Mesenchymal stem cell (in vitro differentiated cells and primary cell): ENCODE data around the gene ADAMTS19.

Experiments used
- DNase-seq: peaks from one replicate; pipeline ENCODE4 v3.0.0-alpha.2; 2013
- H2AFZ ChIP-seq: one replicate; pipeline ENCODE4 v1.6.1; 2013; ENCODE audit warnings: low read depth, mild to moderate bottlenecking, control low read depth, inconsistent platforms, low read length, moderate library complexity
- H2AK5ac ChIP-seq: 2 replicates; pipeline ENCODE4 v1.6.1; 2013; ENCODE audit warnings: low read length, moderate library complexity, mild to moderate bottlenecking, inconsistent platforms; ENCODE audit not compliant: severe bottlenecking
- H2BK120ac ChIP-seq: one replicate; pipeline ENCODE4 v1.6.1; 2013; ENCODE audit warnings: low read depth, mild to moderate bottlenecking, inconsistent platforms, low read length, moderate library complexity
- H2BK12ac ChIP-seq, 2 experiments: one replicate each; pipeline ENCODE4 v1.6.1; 2013; ENCODE audit warnings: inconsistent platforms in 2 of 2, low read length in 2 of 2, mild to moderate bottlenecking in 2 of 2, moderate library complexity in 2 of 2, control low read depth in 1 of 2
- H2BK15ac ChIP-seq: one replicate; pipeline ENCODE4 v1.6.1; 2013; ENCODE audit warnings: mild to moderate bottlenecking, low read depth, inconsistent platforms; ENCODE audit not compliant: poor library complexity, severe bottlenecking
- H2BK5ac ChIP-seq: 2 replicates; pipeline ENCODE4 v1.6.1; 2013; ENCODE audit warnings: low read depth, mild to moderate bottlenecking, low read length, control low read depth, inconsistent platforms; ENCODE audit not compliant: poor library complexity, severe bottlenecking
- H3K14ac ChIP-seq, 2 experiments: one replicate each; pipeline ENCODE4 v1.6.1; 2013; ENCODE audit warnings: inconsistent platforms in 2 of 2, low read length in 2 of 2, control low read depth in 1 of 2, mild to moderate bottlenecking in 1 of 2, moderate library complexity in 1 of 2
- H3K18ac ChIP-seq, 2 experiments: one replicate each; pipeline ENCODE4 v1.6.1; 2013; ENCODE audit warnings: inconsistent platforms in 2 of 2, low read length in 2 of 2, control low read depth in 1 of 2, low read depth in 1 of 2, mild to moderate bottlenecking in 1 of 2
- H3K23ac ChIP-seq, 2 experiments: one replicate each; pipeline ENCODE4 v1.6.1; 2013; ENCODE audit warnings: inconsistent platforms in 2 of 2, low read length in 2 of 2, mild to moderate bottlenecking in 2 of 2, moderate library complexity in 2 of 2, control low read depth in 1 of 2
- H3K27ac ChIP-seq: 2 replicates; pipeline ENCODE4 v1.5.1; 2013; ENCODE audit warnings: mild to moderate bottlenecking, moderate library complexity, low read length, control low read depth, inconsistent platforms; ENCODE audit not compliant: poor library complexity, severe bottlenecking
- H3K27me3 ChIP-seq, 2 experiments: 2 replicates each; pipeline versions ENCODE4 v1.6.1 to v1.7.0; 2013; ENCODE audit warnings: low read length in 2 of 2, mild to moderate bottlenecking in 2 of 2, moderate library complexity in 2 of 2, control low read depth in 1 of 2, inconsistent platforms in 1 of 2; ENCODE audit not compliant: control insufficient read depth in 1 of 2, insufficient read depth in 1 of 2
- H3K36me3 ChIP-seq, 2 experiments: 2 replicates each; pipeline versions ENCODE4 v1.6.1 to v1.7.0; 2013; ENCODE audit warnings: low read length in 2 of 2, control low read depth in 1 of 2, inconsistent platforms in 1 of 2, low read depth in 1 of 2, mild to moderate bottlenecking in 1 of 2; ENCODE audit not compliant: insufficient read depth in 2 of 2, control insufficient read depth in 1 of 2
- H3K4ac ChIP-seq, 2 experiments: one replicate each; pipeline ENCODE4 v1.6.1; 2013; ENCODE audit warnings: inconsistent platforms in 2 of 2, low read length in 2 of 2, mild to moderate bottlenecking in 2 of 2, moderate library complexity in 2 of 2, control low read depth in 1 of 2, low read depth in 1 of 2
- H3K4me1 ChIP-seq: 2 replicates; pipeline ENCODE4 v1.6.1; 2013; ENCODE audit warnings: low read depth, low read length, control low read depth; ENCODE audit not compliant: control insufficient read depth, insufficient read depth
- H3K4me2 ChIP-seq: 2 replicates; pipeline ENCODE4 v1.6.1; 2013; ENCODE audit warnings: low read length, mild to moderate bottlenecking, inconsistent platforms; ENCODE audit not compliant: poor library complexity, severe bottlenecking
- H3K4me3 ChIP-seq, 2 experiments: 2 replicates each; pipeline versions ENCODE4 v1.5.1 to v1.7.0; 2013; ENCODE audit warnings: low read length in 2 of 2, mild to moderate bottlenecking in 2 of 2, control low read depth in 1 of 2, low read depth in 1 of 2; ENCODE audit not compliant: insufficient read depth in 1 of 2
- H3K79me1 ChIP-seq: replicated peaks from 2 replicates; pipeline ENCODE4 v1.6.1; 2013; ENCODE audit warnings: mild to moderate bottlenecking, control low read depth, low read length, inconsistent platforms; ENCODE audit not compliant: poor library complexity, severe bottlenecking
- H3K9ac ChIP-seq: 2 replicates; pipeline ENCODE4 v1.7.0; 2013; ENCODE audit warnings: mild to moderate bottlenecking, low read length, moderate library complexity
- H3K9me3 ChIP-seq: 2 replicates; pipeline ENCODE4 v1.7.0; 2013; ENCODE audit warnings: mild to moderate bottlenecking, low read length; ENCODE audit not compliant: control insufficient read depth
- H4K8ac ChIP-seq: one replicate; pipeline ENCODE4 v1.6.1; 2013; ENCODE audit warnings: inconsistent platforms, mild to moderate bottlenecking, low read length, moderate library complexity
- H4K91ac ChIP-seq: one replicate; pipeline ENCODE4 v1.6.1; 2013; ENCODE audit warnings: mild to moderate bottlenecking, low read length, inconsistent platforms
- WGBS: methylation state at CpG from one replicate; pipeline ENCODE4 v1.1.7; 2013; ENCODE audit warnings: mixed read lengths; 5-methylcytosine and 5-hydroxymethylcytosine counted together

ADAMTS19 gene

DNA sequence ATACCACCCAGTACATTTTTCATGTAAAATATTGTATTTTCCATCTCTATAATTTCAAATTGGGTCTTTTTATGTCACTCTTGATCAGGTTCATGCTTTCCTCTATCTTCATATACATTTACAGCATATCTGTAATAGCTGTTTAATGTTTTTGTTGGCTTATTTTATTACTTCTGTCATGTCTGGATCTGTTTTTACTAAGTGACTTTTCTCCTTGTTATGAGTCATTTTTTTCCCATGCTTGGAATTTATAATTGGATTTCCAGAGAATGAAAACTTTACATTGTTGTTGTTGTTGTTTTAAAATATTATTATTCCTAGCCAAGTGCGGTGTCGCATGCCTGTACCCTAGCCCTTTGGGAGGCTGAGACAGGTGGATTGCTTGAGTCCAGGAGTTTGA lies 5.6 kb upstream of the ADAMTS19 start:
- no peak overlapping the region for H3K18ac ChIP-seq
- WGBS, result 100% methylated on average over 2 of the region's 2 CpGs

DNA sequence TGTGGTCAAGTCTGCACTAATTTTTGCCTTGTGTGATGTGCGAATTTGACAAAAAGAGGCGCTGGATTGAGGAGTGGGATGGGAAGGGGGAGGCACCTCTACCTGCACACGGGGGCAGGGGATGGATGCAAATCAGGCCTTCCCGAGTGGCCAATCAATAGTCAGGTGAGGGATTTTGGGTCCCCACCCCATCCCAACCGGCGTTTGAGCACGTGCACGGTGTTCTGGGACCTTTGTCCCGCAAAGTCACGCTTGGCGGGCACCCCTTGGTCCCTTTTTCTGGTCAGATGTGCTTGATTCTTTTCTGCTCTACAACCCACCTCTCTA lies 685 bp upstream of the ADAMTS19 start:
- H3K9ac ChIP-seq, result peak overlapping the region; percentile 62
- H3K27ac ChIP-seq, result no peak overlapping the region
- DNase-seq, result no peak
- peak overlapping the region; percentile 88 for H2BK120ac ChIP-seq
- no peaks in the 10 kb centered on the region for H3K79me1 ChIP-seq
- peak overlapping the region; percentile 52 for H4K8ac ChIP-seq
- 13% methylated on average over 11 of the region's 11 CpGs for WGBS
- peak overlapping the region; percentile 93 for H4K91ac ChIP-seq
- peak overlapping the region; percentile 11 to 85 for H3K18ac ChIP-seq
- H3K4me1 ChIP-seq, result peaks cover 16% of the 10 kb centered on the region
- peak overlapping the region in 1 of 2 experiments; percentile 61 for H3K4ac ChIP-seq
- H3K4me2 ChIP-seq, result peak overlapping the region; percentile 96
- peak overlapping the region; percentile 44 to 73 for H3K4me3 ChIP-seq
- H2BK12ac ChIP-seq, result peak overlapping the region in 1 of 2 experiments; percentile 93
- H3K14ac ChIP-seq, result no peak overlapping the region
- H3K36me3 ChIP-seq, result no peaks in the 10 kb centered on the region
- no peak overlapping the region for H2BK5ac ChIP-seq
- H2AFZ ChIP-seq, result peak overlapping the region; percentile 86
- H3K27me3 ChIP-seq, result peaks cover 20 to 34% of the 10 kb centered on the region in 2 experiments
- peak overlapping the region in 1 of 2 experiments; percentile 79 for H3K23ac ChIP-seq
- H3K9me3 ChIP-seq, result no peaks in the 10 kb centered on the region
- H2BK15ac ChIP-seq, result peak overlapping the region; percentile 3
- H2AK5ac ChIP-seq, result no peak overlapping the region

More for the DNA sequence above, 5.6 kb upstream of the ADAMTS19 start:
- H2BK15ac ChIP-seq, result no peak overlapping the region
- no peaks in the 10 kb centered on the region for H3K9me3 ChIP-seq
- H3K4me1 ChIP-seq, result peaks cover 2% of the 10 kb centered on the region
- H3K27me3 ChIP-seq, result peaks cover 3 to 7% of the 10 kb centered on the region in 2 experiments
- no peak overlapping the region for H2AFZ ChIP-seq
- no peak overlapping the region for H4K8ac ChIP-seq
- H2AK5ac ChIP-seq, result no peak overlapping the region
- DNase-seq, result no peak
- no peak overlapping the region for H2BK5ac ChIP-seq
- H3K4me2 ChIP-seq, result no peak overlapping the region
- no peak overlapping the region for H2BK120ac ChIP-seq
- H4K91ac ChIP-seq, result no peak overlapping the region
- no peak overlapping the region for H3K14ac ChIP-seq
- no peak overlapping the region for H3K23ac ChIP-seq
- H3K4me3 ChIP-seq, result no peak overlapping the region
- no peak overlapping the region for H3K9ac ChIP-seq
- H3K27ac ChIP-seq, result no peak overlapping the region
- H3K79me1 ChIP-seq, result no peaks in the 10 kb centered on the region
- no peak overlapping the region for H2BK12ac ChIP-seq
- H3K36me3 ChIP-seq, result no peaks in the 10 kb centered on the region
- H3K4ac ChIP-seq, result no peak overlapping the region

DNA sequence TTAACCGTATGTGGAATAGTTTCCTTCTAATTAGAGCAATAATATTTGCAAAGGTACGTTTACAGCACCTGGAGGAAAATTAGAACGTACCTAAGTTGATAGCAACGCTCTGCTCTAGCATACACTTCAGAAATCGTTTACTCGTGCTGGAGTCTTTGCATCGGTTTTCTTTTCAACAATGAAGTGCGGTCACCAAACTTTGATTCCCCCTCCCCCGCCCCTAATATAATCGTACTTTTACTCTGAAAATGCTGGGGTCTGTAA lies 506 bp downstream of the ADAMTS19 start:
- H4K91ac ChIP-seq, result peak overlapping the region; percentile 8
- no peak overlapping the region for H3K14ac ChIP-seq
- peak overlapping the region; percentile 67 for H3K9ac ChIP-seq
- H2AFZ ChIP-seq, result peak overlapping the region; percentile 36
- no peaks in the 10 kb centered on the region for H3K79me1 ChIP-seq
- no peaks in the 10 kb centered on the region for H3K9me3 ChIP-seq
- no peak overlapping the region for H2BK5ac ChIP-seq
- H2AK5ac ChIP-seq, result no peak overlapping the region
- no peak overlapping the region for H3K23ac ChIP-seq
- H3K18ac ChIP-seq, result peak overlapping the region in 1 of 2 experiments; percentile 83
- 0% methylated on average over 8 of the region's 10 CpGs for WGBS
- peaks cover 20 to 34% of the 10 kb centered on the region in 2 experiments for H3K27me3 ChIP-seq
- no peak overlapping the region for H2BK120ac ChIP-seq
- peak overlapping the region; percentile 10 for H4K8ac ChIP-seq
- peak overlapping the region; percentile 62 to 93 for H3K4me3 ChIP-seq
- H3K4me2 ChIP-seq, result peak overlapping the region; percentile 78
- DNase-seq, result peak; percentile 47
- H3K36me3 ChIP-seq, result no peaks in the 10 kb centered on the region
- H3K4ac ChIP-seq, result no peak overlapping the region
- H3K4me1 ChIP-seq, result peaks cover 16% of the 10 kb centered on the region
- H2BK15ac ChIP-seq, result no peak overlapping the region
- H2BK12ac ChIP-seq, result no peak overlapping the region
- no peak overlapping the region for H3K27ac ChIP-seq

DNA sequence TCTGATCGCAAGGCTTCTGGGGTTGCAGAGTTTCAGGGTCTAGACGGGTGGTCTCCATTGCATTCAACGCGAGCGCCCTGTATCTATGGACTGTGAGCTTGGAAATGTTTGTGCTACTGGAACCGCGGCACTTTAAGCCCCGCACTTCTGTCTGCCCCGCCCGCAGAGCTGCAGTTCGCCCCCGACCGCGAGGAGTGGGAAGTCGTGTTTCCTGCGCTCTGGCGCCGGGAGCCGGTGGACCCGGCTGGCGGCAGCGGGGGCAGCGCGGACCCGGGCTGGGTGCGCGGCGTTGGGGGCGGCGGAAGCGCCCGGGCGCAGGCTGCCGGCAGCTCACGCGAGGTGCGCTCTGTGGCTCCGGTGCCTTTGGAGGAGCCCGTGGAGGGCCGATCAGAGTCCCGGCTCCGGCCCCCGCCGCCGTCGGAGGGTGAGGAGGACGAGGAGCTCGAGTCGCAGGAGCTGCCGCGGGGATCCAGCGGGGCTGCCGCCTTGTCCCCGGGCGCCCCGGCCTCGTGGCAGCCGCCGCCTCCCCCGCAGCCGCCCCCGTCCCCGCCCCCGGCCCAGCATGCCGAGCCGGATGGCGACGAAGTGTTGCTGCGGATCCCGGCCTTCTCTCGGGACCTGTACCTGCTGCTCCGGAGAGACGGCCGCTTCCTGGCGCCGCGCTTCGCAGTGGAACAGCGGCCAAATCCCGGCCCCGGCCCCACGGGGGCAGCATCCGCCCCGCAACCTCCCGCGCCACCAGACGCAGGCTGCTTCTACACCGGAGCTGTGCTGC lies 1.0 kb downstream of the ADAMTS19 start:
- peak; percentile 61 for DNase-seq
- H3K4ac ChIP-seq, result peak overlapping the region; percentile 17 to 28
- H3K79me1 ChIP-seq, result no peaks in the 10 kb centered on the region
- H2BK5ac ChIP-seq, result no peak overlapping the region
- H2BK15ac ChIP-seq, result peak overlapping the region; percentile 46
- peak overlapping the region; percentile 78 for H3K4me2 ChIP-seq
- under 1% methylated on average over 69 of the region's 88 CpGs for WGBS
- peak overlapping the region; percentile 62 to 93 for H3K4me3 ChIP-seq
- peak overlapping the region in 1 of 2 experiments; percentile 52 for H2BK12ac ChIP-seq
- peak overlapping the region; percentile 21 for H4K8ac ChIP-seq
- H3K27ac ChIP-seq, result no peak overlapping the region
- peak overlapping the region; percentile 69 for H2AFZ ChIP-seq
- H3K18ac ChIP-seq, result peak overlapping the region; percentile 46 to 83
- peaks cover 20 to 34% of the 10 kb centered on the region in 2 experiments for H3K27me3 ChIP-seq
- peaks cover 16% of the 10 kb centered on the region for H3K4me1 ChIP-seq
- no peaks in the 10 kb centered on the region for H3K36me3 ChIP-seq
- H4K91ac ChIP-seq, result no peak overlapping the region
- peak overlapping the region; percentile 87 for H2BK120ac ChIP-seq
- no peak overlapping the region for H3K23ac ChIP-seq
- H3K9ac ChIP-seq, result peak overlapping the region; percentile 67
- peak overlapping the region in 1 of 2 experiments; percentile 80 for H3K14ac ChIP-seq
- no peak overlapping the region for H2AK5ac ChIP-seq
- H3K9me3 ChIP-seq, result no peaks in the 10 kb centered on the region
